Hypothalamus (tissue), 51 donors: ENCODE measurements around the gene USP36.

Experiments
- DNase-seq, 51 donors: peaks; one replicate each; lab custom pipeline; 2025; lab: John Stamatoyannopoulos, UW

Gene USP36

DNA sequence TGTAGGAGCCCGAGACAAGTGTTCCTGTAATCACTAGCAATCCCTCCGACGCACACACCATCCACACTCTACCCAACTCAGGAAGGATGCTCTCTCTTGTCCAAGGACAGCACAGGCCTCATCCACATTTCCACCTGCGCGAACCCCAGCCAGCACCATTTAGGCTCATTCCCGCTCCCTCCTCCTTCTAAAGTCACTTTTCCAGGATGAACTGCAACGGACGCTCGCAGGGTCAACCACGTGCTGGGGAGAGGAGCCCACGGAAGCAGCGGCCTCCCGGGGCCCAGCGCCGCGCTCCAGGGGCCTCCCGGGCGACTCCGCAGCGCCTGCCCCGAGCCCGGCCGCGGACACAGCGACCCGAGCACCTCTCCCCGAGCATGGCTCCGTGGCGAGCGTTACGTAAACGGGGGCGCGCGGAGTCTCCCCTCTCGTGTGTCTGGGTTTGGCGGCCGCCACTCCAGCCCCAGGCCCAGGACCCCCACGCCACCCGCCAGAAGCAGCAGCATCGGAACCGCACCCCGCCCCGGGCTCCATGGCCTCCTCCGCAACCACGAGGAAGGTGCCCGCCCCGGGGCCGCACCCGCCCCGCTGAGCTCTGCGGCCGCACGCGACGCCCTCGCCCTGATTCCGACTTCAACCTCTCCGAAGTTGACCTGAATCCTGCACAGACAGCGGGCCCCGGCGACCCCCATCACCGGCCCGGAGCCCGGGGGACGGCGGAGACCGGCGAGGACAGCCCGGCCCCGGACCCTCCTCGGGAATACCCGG lies 668 bp downstream of the USP36 start:
- DNase-seq = peak in 9 of 51 donors; percentile 6 to 54 (median 40)

DNA sequence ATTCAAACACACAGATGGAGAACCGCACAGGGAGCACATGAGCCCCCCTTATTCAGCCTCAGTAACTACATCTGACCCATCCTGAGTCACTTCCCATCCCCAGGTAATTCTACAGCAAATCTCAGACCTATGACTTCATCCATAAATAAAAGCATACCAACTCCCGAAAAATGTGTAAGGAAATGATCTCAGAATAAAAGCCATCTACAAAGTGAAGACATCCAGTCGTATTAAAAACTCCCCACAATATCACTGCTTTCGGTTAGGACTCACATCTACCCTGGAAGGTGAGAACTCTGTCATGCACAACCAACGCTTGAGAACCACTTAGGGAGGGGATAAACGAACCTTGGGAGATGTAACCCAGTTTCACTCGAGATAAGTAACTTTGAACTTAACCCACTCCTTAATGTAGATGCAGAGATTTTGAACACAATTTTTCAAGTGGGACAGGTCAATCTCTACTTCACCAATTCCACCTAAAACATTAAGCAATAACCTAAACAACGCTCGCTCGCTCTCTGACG lies 1.3 kb downstream of the USP36 start:
- DNase-seq = no peak

GRCh38 chr17:78838574-78839005 lies 2.0 kb downstream of the USP36 start:
- no peak for DNase-seq

GRCh38 chr17:78836420-78837021 lies 4.1 kb downstream of the USP36 start:
- DNase-seq = no peak

DNA sequence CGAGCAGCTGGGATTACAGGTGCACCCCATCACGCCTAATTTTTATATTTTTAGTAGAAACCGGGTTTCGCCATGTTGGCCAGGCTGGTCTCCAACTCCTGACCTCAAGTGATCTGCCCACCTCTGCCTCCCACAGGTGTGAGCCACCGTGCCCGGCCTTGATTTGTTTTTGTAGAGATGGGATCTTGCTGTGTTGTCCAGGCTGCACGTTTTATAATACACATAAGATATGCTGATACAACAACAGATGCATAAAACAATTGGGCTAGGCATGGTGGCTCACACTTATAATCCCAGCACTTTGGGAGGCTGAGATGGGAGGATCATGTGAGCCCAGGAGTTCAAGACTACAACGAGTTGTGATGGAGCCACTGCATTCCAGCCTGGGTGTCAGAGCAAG lies 6.0 kb downstream of the USP36 start:
- DNase-seq = no peak

- DNase-seq = no peak
Observed at GRCh38 chr17:78832541-78832810, 8.1 kb downstream of the USP36 start.

DNA sequence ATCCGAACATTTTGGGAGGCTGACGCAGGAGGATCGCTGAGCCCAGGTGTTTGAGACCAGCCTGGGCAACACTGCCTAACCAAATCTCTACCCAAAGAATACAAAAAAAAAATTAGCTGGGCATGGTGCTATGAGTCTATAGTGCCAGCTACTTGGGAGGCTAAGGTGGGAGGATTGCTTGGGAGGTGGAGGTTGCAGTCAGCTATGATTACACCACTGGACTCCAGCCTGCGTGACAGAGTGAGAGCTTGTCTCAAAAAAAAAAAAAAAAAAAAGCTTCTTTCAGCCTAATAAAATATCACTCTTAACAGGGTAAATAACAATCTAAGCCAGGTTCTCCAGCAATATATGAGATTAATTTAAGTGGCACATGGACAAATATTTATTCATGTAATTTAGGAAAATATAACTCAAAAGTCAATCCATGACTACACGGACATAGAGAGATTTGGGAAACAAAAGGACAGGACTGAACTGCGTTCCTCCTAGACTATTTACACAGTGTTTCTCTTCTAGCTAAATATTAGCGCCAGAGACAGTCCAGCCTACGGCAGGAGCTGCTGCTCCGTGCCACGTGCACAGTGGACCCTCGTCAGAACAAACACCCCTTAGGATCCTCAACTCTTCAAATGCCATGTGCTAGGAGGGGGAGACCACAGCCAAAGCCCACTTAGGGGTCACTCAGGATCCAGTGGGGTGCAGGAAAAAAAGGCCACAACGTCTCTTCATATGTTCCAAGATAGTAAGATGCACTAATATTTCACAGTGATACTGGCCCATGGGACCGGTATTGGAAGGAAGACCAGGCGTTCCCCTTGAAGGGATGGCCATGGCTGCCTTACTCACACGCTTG lies 8.7 kb downstream of the USP36 start:
- DNase-seq = no peak

DNA sequence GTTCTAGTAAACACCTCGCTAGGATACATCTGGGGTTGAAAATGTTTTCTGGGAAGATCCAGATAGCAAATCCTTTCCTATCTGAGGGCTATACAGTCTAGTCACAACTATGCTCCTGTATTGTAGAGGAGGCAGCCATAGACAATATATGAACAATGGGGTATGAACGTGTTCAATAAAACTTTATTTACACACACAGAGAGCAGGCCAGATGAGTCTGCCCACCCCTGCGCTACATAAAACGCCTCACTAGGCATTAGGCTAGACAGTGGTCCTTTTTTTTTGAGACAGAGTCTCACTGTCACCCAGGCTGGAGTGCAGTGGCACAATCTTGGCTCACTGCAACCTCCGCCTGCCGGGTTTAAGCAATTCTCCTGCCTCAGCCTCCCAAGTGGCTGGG lies 11.1 kb downstream of the USP36 start:
- DNase-seq = no peak

- no peak for DNase-seq
Observed at GRCh38 chr17:78828470-78829185, 12.0 kb downstream of the USP36 start.

GRCh38 chr17:78826836-78827509 lies 13.6 kb downstream of the USP36 start:
- peak in 17 of 51 donors; percentile 4 to 39 (median 19) for DNase-seq

- DNase-seq = no peak
Observed at GRCh38 chr17:78826421-78826820, 14.2 kb downstream of the USP36 start.

GRCh38 chr17:78825696-78826095 lies 14.9 kb downstream of the USP36 start:
- no peak for DNase-seq

DNA sequence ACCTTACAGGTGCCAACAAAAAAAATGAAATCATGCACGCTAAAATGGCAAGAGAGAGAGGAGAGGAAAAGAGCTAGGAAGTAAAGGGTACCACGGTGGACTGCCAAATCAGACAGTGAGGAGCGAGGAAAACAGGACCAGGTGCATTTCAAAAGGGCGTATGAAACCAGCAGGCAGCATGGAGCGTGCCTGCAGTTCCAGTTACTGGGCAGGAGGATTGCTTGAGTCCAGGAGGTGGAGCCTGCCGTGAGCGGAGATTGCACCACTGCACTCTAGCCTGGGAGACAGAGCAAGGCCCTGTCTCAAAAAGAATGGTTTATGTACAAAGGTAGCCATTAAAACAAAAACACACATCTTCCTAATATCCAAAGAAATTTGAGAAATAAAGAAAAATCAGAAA lies 16.4 kb downstream of the USP36 start:
- DNase-seq = no peak

GRCh38 chr17:78823282-78824046 lies 17.1 kb downstream of the USP36 start:
- no peak for DNase-seq

DNA sequence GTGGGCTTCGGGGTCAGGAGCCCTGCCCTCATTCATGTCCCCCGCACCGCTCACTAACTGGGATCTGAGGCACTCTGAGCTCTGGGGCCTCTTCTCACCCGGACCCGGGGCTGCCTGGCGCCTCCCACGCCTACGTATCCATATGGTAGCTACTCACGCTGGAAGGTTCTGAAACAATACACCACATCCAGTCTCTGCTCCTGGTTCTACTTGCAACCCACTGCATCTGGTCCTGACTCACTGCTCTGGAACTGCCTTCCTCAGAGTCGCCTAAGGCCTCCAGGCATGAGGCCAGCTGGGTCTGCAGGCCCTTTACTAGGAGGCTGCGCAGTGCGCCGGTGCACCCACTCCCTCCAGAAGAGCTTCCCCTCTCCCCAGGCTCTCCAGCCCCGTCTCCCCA lies 18.1 kb downstream of the USP36 start:
- peak in 6 of 51 donors; percentile 9 to 52 (median 24) for DNase-seq

DNA sequence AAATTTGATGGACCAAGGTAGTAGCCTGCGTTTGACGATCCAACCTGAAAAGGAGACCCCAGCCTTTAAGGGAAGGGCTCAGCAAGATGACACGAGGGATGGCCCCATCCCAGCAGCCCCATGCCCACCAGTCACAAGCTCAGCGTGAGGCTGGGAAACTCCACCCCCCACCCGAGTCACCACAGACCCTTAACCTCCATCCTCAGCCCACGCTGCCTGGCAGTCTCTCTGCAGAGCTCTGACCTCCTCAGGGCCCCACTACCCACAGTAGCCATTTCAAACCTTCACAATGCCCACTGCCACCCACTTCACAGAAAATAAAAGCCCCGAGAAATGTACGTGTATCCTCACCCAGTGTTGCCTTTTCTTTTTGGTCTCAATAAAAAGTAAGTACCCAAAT lies 18.7 kb downstream of the USP36 start:
- DNase-seq = no peak

- no peak for DNase-seq
Observed at GRCh38 chr17:78820841-78821240, 19.8 kb downstream of the USP36 start.

DNA sequence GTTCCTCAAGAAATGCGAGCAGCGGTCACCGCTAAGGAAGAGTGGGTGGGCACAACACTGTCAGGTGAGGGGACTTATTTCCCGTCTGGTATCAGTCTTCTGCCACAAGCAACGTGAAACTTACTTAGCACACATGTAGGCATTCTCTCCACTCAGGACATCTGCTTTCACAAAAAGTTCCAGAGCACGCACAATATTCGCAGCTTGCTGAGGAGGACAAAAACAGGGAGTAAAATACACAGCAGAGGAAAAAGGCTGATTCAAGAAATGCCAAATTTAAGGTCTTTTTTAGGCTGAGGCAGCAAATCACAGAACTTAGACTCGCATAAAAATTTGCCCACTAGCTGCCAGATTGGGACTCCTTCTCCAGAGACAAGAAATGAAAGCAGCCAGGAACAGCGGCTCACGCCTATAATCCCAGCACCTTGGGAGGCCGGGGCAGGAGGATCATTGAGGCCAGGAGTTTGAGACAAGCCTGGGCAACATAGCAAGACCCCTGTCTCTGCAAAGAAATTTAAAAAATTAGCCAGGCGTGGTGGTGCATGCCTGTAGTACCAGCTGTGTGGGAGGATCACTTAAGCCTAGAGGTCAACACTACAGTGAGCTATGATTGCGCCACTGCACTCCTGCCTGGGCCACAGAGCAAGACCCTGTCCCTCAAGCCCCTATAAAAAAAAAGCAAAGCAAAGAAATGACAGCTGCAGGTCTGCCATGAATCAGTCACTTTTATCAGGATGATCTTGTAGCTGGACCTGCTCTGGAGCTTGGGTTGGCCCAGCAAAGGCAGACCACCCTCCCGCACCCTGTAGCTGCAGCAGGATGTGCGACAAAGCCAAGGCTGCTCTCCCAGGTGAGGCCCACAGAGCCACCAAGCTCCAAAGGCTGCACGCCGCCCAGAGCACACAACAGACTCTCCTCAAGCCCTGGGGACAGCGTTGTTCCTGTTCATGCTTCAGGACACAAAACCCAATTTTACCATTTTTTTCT lies 20.5 kb downstream of the USP36 start:
- DNase-seq = no peak
